HCT116 (cell line): ENCODE results near the gene IDUA. TPM values are rescaled to one million over a fixed set of nuclear protein-coding genes. Genes with fewer than 3 reads are reported as not detected.

Experiments
- ATAC-seq: fragments of 200-7000 bp; cut with Tn5 transposase; 2 replicates; pipeline ENCODE4 v1.9.1; 2020; ENCODE audit warnings: mild to moderate bottlenecking, moderate library complexity
- BruUV-seq: library from RNA; stranded (reverse); fragments of 400-500 nt; replicated peaks from 2 replicates; lab custom pipeline; 2021; lab: Mats Ljungman, UMichigan
- CTCF ChIA-PET: fragments of 300-600 bp; sonication (Branson Sonifier 250); formaldehyde crosslinking; loops from one replicate; lab custom pipeline; 2021; ENCODE audit warnings: antibody characterized with exemption; lab: Charles Lee
- POLR2A ChIA-PET: fragments of 300-600, 350-600 bp; sonication (Branson Sonifier 250); formaldehyde crosslinking; loops from one replicate; lab custom pipeline; 2021; ENCODE audit warnings: antibody characterized with exemption; lab: Charles Lee
- RAD21 ChIA-PET, 2 experiments: fragments of 300-600 bp; sonication (Branson Sonifier 250); formaldehyde crosslinking; loops; one replicate each; lab custom pipeline; 2023; ENCODE audit warnings: low total read pairs in 2 of 2; ENCODE audit not compliant: uncharacterized antibody in 2 of 2, unreplicated experiment in 2 of 2, low non-redundant PET in 1 of 2; lab: Charles Lee
- DNase-seq: peaks from one replicate; pipeline ENCODE4 v3.0.0-alpha.2; 2010; ENCODE audit warnings: low read depth, low spot score
- H2AFZ ChIP-seq: fragments of 200-600 bp; shearing (Covaris generic), sonication (generic); 2 replicates; pipeline ENCODE4 v1.6.1; 2017; ENCODE audit warnings: low read depth, mixed run types, mixed read lengths, antibody characterized with exemption, low read length; ENCODE audit not compliant: poor library complexity, severe bottlenecking
- H3K27ac ChIP-seq: 2 replicates; pipeline ENCODE4 v1.5.1; 2012; ENCODE audit warnings: low read depth, low read length
- H3K27me3 ChIP-seq: fragments of 200-600 bp; sonication (generic); 2 replicates; pipeline ENCODE4 v1.6.1; 2016; ENCODE audit warnings: mixed run types, low read length, mixed read lengths; ENCODE audit not compliant: insufficient read depth
- H3K36me3 ChIP-seq, 2 experiments: fragments of 200-500 bp in 1 of 2; fragments of 200-600 bp in 1 of 2; sonication (Bioruptor generic) in 1 of 2; sonication (generic) in 1 of 2; 2 replicates each; pipeline versions ENCODE4 v1.5.1 to v1.6.1; 2014 to 2016; ENCODE audit warnings: low read length in 2 of 2, inconsistent platforms in 1 of 2, mixed read lengths in 1 of 2, mixed run types in 1 of 2; ENCODE audit not compliant: insufficient read depth in 2 of 2, control insufficient read depth in 1 of 2
- H3K4me1 ChIP-seq, 2 experiments: fragments of 200-600 bp in 1 of 2; sonication (generic) in 1 of 2; 2 replicates each; pipeline versions ENCODE4 v1.5.1 to v1.6.1; 2012 to 2017; ENCODE audit warnings: low read length in 2 of 2, inconsistent platforms in 1 of 2, mild to moderate bottlenecking in 1 of 2, mixed read lengths in 1 of 2, mixed run types in 1 of 2, moderate library complexity in 1 of 2; ENCODE audit not compliant: insufficient read depth in 2 of 2, control insufficient read depth in 1 of 2
- H3K4me2 ChIP-seq: fragments of 200-600 bp; sonication (generic); 2 replicates; pipeline ENCODE4 v1.6.1; 2017; ENCODE audit warnings: mixed run types, low read length, mixed read lengths
- H3K4me3 ChIP-seq, 2 experiments: fragments of 200-600 bp in 1 of 2; sonication (generic) in 1 of 2; replicated peaks in 1 of 2; 2 replicates each; pipeline ENCODE4 v1.5.1; 2011 to 2016; ENCODE audit warnings: low read length in 2 of 2, control low read depth in 1 of 2, low read depth in 1 of 2, mild to moderate bottlenecking in 1 of 2, mixed read lengths in 1 of 2, mixed run types in 1 of 2
- H3K79me2 ChIP-seq: fragments of 200-600 bp; sonication (generic); 2 replicates; pipeline ENCODE4 v1.6.1; 2017; ENCODE audit warnings: mild to moderate bottlenecking, mixed run types, low read length, moderate library complexity, mixed read lengths; ENCODE audit not compliant: insufficient read depth
- H3K9ac ChIP-seq: fragments of 200-600 bp; sonication (generic); 2 replicates; pipeline ENCODE4 v1.6.1; 2016; ENCODE audit warnings: low read length, mixed read lengths
- H3K9me2 ChIP-seq: fragments of 200-600 bp; sonication (generic), shearing (Covaris generic); 2 replicates; pipeline ENCODE4 v1.6.1; 2017; ENCODE audit warnings: mixed run types, mild to moderate bottlenecking, moderate library complexity; ENCODE audit not compliant: insufficient read depth
- H3K9me3 ChIP-seq, 2 experiments: fragments of 200-500 bp in 1 of 2; fragments of 200-600 bp in 1 of 2; sonication (Bioruptor generic) in 1 of 2; sonication (generic) in 1 of 2; 2 replicates each; pipeline ENCODE4 v1.6.1; 2014 to 2017; ENCODE audit warnings: low read length in 2 of 2, mixed read lengths in 2 of 2, inconsistent platforms in 1 of 2, low read depth in 1 of 2, mild to moderate bottlenecking in 1 of 2, mixed run types in 1 of 2, moderate library complexity in 1 of 2; ENCODE audit not compliant: control insufficient read depth in 1 of 2, insufficient read depth in 1 of 2
- H4K20me1 ChIP-seq: fragments of 200-600 bp; sonication (generic), shearing (Covaris generic); 2 replicates; pipeline ENCODE4 v1.6.1; 2017; ENCODE audit warnings: mixed run types, mild to moderate bottlenecking, moderate library complexity; ENCODE audit not compliant: insufficient read depth
- CEBPB ChIP-seq: IDR thresholded peaks from 2 replicates; pipeline ENCODE4 v1.6.1; 2012; ENCODE audit warnings: low read depth
- EGR1 ChIP-seq: IDR thresholded peaks from 2 replicates; pipeline ENCODE4 v1.6.1; 2012; ENCODE audit warnings: low read depth
- ELF1 ChIP-seq: IDR thresholded peaks from 2 replicates; pipeline ENCODE4 v1.6.1; 2012; ENCODE audit warnings: low read depth, borderline replicate concordance
- EZH2 ChIP-seq: fragments of 200-600 bp; sonication (generic); IDR thresholded peaks from 2 replicates; pipeline ENCODE4 v1.6.1; 2017; ENCODE audit warnings: antibody characterized with exemption, mixed run types
- EZH2phosphoT487 ChIP-seq: fragments of 200-600 bp; IDR thresholded peaks from 2 replicates; pipeline ENCODE4 v1.6.1; 2018; ENCODE audit warnings: antibody characterized with exemption, borderline replicate concordance
- POLR2A ChIP-seq: IDR thresholded peaks from 2 replicates; pipeline ENCODE4 v1.7.0; 2011; ENCODE audit warnings: borderline replicate concordance; ENCODE audit not compliant: insufficient read depth, insufficient read length; ENCODE audit errors: extremely low read depth
- RAD21 ChIP-seq: IDR thresholded peaks from 2 replicates; pipeline ENCODE4 v1.6.1; 2012; ENCODE audit warnings: low read depth, mild to moderate bottlenecking
- REST ChIP-seq: IDR thresholded peaks from 2 replicates; pipeline ENCODE4 v1.6.1; 2012; ENCODE audit warnings: low read depth
- TCF7L2 ChIP-seq: IDR thresholded peaks from 2 replicates; pipeline ENCODE4 v1.7.0; 2011; ENCODE audit warnings: borderline replicate concordance, inconsistent platforms; ENCODE audit not compliant: insufficient read depth, insufficient read length; ENCODE audit errors: extremely low read depth
- ZNF274 ChIP-seq: fragments of 200-500 bp; sonication (Bioruptor generic); IDR thresholded peaks from 2 replicates; pipeline ENCODE4 v1.6.1; 2014; ENCODE audit warnings: mild to moderate bottlenecking, low read depth, low read length, inconsistent platforms
- intact Hi-C: fragments of 100-400 bp; cut with micrococcal nuclease; formaldehyde crosslinking; loops from 2 replicates; pipeline ENCODE4 v1.10.0; 2022
- total RNA-seq: library from RNA; stranded (reverse); gene quantifications from one replicate; pipeline ENCODE4 v1.2.1, GENCODE V29; 2021; ENCODE audit not compliant: unreplicated experiment
- TF ChIP-seq, protein P1 (sequence below): IDR thresholded peaks from 2 replicates; pipeline ENCODE4 v1.6.1; 2012
- TF ChIP-seq, protein P2 (sequence below): IDR thresholded peaks from 2 replicates; pipeline ENCODE4 v1.6.1; 2012

The IDUA gene
- total RNA-seq, 1 experiment from 2014 or later = 28.2 TPM

- H3K27me3 ChIP-seq = no peaks in the 10 kb centered on the region
- no peak overlapping the region for H3K4me2 ChIP-seq
- no peaks in the 10 kb centered on the region; the same call in 1 of the 2 replicates for H3K79me2 ChIP-seq
- H3K36me3 ChIP-seq = no peaks in the 10 kb centered on the region
- H4K20me1 ChIP-seq = no peaks in the 10 kb centered on the region
- ChIA-PET POLR2A (no interaction called here), RAD21 (no interaction called here), CTCF (no interaction called here)
- DNase-seq (no peak), ATAC-seq (no peak)
- H2AFZ ChIP-seq = no peak overlapping the region
- no peak overlapping the region for H3K4me3 ChIP-seq
- TF ChIP-seq RAD21 = no peak
- TF ChIP-seq, protein P1, sequence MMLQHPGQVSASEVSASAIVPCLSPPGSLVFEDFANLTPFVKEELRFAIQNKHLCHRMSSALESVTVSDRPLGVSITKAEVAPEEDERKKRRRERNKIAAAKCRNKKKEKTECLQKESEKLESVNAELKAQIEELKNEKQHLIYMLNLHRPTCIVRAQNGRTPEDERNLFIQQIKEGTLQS = no peak
- TF ChIP-seq ZNF274 = no peak
- TF ChIP-seq CEBPB = no peak
- TF ChIP-seq POLR2A = no peak
- H3K4me1 ChIP-seq = peaks cover 0 to 5% of the 10 kb centered on the region in 2 experiments; a peak in 1 of 4 replicates
- no peak overlapping the region for H3K27ac ChIP-seq
- no peak overlapping the region for H3K9ac ChIP-seq
- intact Hi-C loops = no loop called here
- no peaks in the 10 kb centered on the region for H3K9me3 ChIP-seq
- BruUV-seq = no TSS peak
- H3K9me2 ChIP-seq = no peaks in the 10 kb centered on the region
These were observed 29.6 kb upstream of the IDUA start for GRCh38 chr4:957231-957580.

DNA sequence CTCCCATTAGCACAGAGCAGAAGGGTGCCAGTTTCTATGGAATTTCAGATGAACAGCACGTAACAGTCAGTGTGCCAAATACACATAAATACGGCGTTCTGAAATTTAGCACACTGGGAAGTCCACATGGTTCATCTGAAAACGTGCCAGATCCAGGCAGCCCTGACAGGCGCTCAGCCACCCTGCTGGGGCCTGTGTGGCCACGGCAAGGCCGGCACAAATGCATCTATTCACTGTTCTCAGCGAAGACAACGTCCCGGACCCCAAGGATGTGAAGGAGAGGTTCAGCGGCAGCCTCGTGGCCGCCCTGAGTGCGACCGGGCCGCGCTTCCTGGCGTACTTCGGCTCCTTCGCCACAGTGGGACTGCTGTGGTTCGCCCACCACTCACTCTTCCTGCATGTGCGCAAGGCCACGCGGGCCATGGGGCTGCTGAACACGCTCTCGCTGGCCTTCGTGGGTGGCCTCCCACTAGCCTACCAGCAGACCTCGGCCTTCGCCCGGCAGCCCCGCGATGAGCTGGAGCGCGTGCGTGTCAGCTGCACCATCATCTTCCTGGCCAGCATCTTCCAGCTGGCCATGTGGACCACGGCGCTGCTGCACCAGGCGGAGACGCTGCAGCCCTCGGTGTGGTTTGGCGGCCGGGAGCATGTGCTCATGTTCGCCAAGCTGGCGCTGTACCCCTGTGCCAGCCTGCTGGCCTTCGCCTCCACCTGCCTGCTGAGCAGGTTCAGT lies 29.1 kb upstream of the IDUA start:
- H3K4me2 ChIP-seq = no peak overlapping the region
- H3K27ac ChIP-seq = no peak overlapping the region
- intact Hi-C loops = no loop called here
- no TSS peak for BruUV-seq
- TF ChIP-seq ELF1 (no peak), ZNF274 (no peak), EZH2phosphoT487 (no peak), TCF7L2 (no peak), EZH2 (no peak), REST (no peak), EGR1 (no peak), RAD21 (no peak)
- TF ChIP-seq, protein P2, sequence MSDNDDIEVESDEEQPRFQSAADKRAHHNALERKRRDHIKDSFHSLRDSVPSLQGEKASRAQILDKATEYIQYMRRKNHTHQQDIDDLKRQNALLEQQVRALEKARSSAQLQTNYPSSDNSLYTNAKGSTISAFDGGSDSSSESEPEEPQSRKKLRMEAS = no peak
- H3K9me2 ChIP-seq = no peaks in the 10 kb centered on the region
- no peaks in the 10 kb centered on the region for H3K36me3 ChIP-seq
- ChIA-PET RAD21 (no interaction called here), POLR2A (no interaction called here), CTCF (no interaction called here)
- ATAC-seq (no peak), DNase-seq (no peak)
- H3K27me3 ChIP-seq = no peaks in the 10 kb centered on the region
- no peaks in the 10 kb centered on the region for H3K9me3 ChIP-seq
- peaks cover 0 to 8% of the 10 kb centered on the region in 2 experiments; a peak in 1 of 4 replicates for H3K4me1 ChIP-seq
- no peaks in the 10 kb centered on the region; the same call in 1 of the 2 replicates for H3K79me2 ChIP-seq
- H3K9ac ChIP-seq = no peak overlapping the region
- no peaks in the 10 kb centered on the region for H4K20me1 ChIP-seq
- H2AFZ ChIP-seq = no peak overlapping the region
- no peak overlapping the region for H3K4me3 ChIP-seq
